Ishikawa (cell line): ENCODE measurements around the gene LIMCH1.

Experiments used
- CEBPB ChIP-seq: IDR thresholded peaks from 2 replicates; pipeline ENCODE4 v1.6.1; 2012
- EGR1 ChIP-seq: IDR thresholded peaks from 2 replicates; pipeline ENCODE4 v1.6.1; 2012
- RAD21 ChIP-seq: IDR thresholded peaks from 2 replicates; pipeline ENCODE4 v1.6.1; 2012; ENCODE audit warnings: low read depth
- ZBTB7A ChIP-seq: IDR thresholded peaks from 2 replicates; pipeline ENCODE4 v1.6.1; 2012; ENCODE audit warnings: low read depth
- TF ChIP-seq, protein P1 (sequence below): IDR thresholded peaks from 2 replicates; pipeline ENCODE4 v1.6.1; 2012
- TF ChIP-seq, protein P2 (sequence below): IDR thresholded peaks from 2 replicates; pipeline ENCODE4 v1.6.1; 2012

DNA sequence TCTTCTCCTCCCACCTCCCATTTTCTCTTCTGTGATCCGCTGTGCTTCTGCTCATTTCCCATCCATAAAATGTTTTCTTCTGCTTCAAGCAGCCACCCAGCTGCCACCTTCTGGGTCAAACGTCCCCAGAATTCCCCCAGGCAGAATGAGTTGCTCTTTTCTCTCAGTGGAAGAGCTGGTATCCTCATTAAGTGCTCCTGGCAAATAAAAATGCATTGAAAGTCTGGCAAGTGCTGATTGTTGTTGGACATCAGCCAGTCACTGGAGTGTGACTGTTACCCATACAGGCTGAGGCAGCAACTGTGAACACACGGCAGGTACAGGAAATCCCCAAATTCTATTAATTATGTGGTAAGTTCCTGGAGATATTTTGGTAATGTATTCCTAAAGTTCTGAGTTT, 52.6 kb downstream of the LIMCH1 start:
- TF ChIP-seq, protein P1, sequence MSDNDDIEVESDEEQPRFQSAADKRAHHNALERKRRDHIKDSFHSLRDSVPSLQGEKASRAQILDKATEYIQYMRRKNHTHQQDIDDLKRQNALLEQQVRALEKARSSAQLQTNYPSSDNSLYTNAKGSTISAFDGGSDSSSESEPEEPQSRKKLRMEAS, result no peak; the same call in 1 of the 2 replicates
- TF ChIP-seq RAD21, result no peak
- TF ChIP-seq, protein P2, sequence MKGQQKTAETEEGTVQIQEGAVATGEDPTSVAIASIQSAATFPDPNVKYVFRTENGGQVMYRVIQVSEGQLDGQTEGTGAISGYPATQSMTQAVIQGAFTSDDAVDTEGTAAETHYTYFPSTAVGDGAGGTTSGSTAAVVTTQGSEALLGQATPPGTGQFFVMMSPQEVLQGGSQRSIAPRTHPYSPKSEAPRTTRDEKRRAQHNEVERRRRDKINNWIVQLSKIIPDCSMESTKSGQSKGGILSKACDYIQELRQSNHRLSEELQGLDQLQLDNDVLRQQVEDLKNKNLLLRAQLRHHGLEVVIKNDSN, result no peak
- TF ChIP-seq ZBTB7A, result no peak
- TF ChIP-seq EGR1, result no peak
- TF ChIP-seq CEBPB, result no peak
